HG03521 (cell line): ENCODE measurements around the gene FSTL1.

Experiments used
- ATAC-seq: cut with Tn5 transposase; IDR thresholded peaks from one replicate; pipeline ENCODE4 v1.9.1; 2021; ENCODE audit warnings: mild to moderate bottlenecking, moderate library complexity; ENCODE audit not compliant: unreplicated experiment

Gene FSTL1

DNA sequence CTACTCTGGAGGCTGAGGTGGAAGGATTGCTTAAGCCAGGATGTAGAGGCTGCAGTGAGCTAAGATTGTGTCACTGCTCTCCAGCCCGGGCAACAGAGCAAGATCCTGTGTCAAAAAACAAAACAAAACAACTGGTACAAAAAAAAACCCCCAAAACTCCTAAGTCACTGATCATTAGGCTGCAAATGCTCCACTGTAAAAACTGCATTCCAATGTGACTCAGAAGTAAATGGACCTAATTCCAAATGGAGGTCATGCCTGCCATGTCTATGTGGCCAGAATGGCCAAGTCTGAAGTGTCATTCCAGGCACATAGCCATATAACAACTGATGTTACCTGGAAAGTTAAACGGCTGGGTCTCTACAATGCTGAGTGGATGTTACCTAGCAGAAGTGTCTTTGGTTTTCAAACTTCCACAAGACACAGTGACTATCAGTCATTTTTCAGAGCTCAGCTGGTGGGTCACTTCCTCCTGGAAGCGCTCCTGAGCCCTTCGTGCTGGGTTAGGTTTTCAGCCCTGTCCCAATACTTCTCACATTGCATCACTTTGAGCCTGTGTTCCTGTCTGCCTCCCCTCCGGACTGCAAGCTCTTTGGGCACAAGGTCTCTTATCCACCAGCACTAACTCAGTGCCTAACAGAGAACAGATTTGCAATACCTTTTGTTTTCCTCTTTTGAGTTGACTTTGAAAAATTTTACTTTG lies 10.6 kb downstream of the FSTL1 start:
- no peak for ATAC-seq

DNA sequence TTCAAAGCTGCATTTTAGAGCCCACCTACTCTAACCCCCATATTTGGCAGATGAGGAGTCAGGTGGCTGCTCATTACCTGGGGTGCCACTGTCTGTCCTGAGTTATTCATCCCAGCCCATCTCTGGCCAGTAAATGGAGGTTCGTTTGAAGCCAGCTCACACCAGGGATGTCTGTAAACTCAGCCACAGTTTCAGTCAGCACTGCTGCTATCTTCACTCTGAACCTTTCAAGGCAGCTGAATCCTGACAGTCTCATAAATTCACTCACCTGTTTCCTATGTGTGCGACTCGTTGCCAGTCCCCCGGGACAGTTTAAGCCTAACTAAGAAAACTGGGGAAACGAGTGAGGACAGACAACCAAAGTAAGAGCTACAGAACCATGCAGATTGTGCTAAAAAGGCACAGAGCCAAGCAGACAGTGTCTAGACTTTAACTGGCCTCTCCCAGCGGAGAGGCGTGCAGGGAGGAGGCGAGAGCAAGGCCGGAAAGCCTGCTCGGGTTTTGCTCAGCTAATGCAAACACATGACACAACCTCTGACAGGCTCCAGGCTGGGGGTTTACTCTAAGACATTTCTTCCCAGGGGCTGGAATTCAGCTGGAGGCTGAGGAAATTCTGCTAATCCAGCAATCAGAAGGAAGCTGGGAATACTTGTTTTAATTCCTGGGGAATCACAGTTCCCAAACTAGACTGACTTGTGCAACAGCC lies 12.0 kb downstream of the FSTL1 start:
- ATAC-seq, result no peak

DNA sequence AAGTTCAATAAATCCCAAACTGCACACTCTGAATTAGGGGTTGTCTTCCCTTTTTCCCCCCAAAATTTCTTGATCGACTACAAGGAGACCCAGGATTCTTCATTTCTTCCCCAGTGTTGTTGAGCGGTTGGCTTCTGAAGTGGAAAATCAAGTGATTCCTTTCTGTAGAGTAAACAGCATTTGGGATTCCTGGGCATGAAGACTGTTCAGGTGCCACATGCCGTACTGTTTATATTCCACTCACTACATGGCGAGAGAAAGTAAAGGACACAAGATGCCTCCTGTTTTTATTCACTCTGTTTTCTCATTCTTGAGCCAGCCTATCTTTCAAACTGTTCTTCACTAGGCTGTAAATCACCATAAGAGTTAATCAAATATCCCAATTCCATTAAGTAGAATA lies 12.6 kb downstream of the FSTL1 start:
- no peak for ATAC-seq

DNA sequence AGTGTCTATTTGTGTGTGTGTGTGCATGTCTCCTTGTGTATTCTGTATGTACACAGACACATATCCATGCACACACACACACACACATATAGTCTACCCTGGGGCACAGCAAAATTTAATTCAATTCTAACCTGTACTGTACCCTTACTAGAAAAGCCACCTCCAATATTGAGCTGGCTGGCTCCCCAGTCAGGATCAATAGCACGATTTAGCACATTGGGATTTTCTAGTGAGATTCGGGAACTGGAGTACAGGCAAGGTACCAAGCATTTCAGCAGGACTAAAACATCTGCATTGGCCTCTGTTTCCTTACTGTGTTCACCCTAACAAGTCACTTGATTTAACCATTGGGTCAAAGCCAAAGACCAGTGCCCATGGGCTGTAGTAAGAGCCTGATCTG lies 13.2 kb downstream of the FSTL1 start:
- no peak for ATAC-seq

DNA sequence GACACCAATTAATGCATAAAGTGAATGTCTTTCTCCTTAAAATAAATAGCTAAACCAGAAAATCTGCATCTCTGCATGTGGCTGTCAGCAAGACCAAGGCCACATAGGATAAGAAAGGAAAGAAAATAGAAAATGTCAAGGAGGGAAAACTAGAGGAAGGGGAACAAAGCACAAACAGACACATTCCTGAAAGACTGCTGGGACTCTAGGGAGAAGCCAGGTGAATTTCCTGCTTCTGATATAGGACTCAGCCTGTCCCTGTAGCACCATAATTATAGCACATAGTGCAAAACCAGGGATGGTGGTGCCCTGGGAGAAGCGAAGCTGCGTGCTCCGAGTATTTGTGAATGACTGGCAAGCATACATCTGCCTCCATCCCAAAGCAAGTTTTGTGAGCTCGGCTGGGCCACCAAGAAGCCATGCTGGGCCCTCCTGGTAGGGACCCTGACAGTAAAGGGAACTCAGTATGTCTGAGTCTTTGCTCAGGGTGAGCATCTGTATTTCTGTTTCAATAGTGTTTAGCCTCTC lies 14.2 kb downstream of the FSTL1 start:
- no peak for ATAC-seq

DNA sequence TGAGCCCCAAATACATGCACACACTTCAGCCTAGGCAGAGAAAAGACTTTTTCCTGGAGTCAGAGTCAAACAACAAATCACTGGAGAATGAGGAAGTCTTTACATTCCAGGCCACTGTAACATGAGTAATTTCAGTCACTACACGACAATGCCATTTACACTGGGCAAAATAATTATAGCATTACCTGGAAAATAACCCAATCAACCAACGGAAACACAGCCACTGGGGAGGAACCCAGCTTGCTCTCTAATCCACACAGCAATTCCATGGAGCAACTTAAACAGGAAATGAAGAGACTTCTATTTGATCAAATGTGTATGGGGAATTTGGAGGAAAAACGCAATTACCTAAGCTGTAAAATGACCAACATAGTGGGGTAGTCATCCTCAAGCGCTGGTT lies 15.2 kb downstream of the FSTL1 start:
- ATAC-seq, result no peak

DNA sequence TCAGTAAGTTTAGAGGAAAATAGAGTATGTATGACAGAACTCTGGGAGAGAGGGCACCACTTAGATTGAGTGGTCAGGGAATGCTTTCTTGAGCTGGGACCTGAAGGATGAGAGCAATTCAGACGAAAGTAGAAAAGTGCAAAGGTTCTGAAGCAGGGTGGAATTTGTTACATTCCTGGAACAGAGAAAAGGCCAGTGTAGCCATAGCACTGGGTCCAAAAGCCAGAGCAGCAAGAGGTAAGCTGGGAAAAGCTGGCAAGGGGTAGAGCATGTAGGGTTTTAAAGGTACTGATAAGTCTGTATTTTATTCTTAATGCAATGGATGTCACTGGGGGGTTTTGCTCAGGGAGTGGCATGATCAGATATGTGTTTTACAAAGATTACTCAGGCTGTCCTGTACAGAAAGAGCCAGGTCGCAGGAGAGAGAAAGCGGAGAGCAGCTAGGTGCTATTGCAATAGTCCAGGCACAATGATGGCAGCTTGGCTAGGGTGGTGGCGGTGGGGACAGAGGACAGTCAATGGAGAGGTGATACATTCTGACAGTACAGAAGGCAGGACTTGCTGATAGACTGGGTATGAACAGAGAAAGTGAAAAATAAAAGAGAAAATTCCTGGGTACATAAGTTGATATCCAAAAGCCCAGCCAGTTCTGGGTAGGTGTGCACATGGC lies 17.0 kb downstream of the FSTL1 start:
- ATAC-seq, result no peak

DNA sequence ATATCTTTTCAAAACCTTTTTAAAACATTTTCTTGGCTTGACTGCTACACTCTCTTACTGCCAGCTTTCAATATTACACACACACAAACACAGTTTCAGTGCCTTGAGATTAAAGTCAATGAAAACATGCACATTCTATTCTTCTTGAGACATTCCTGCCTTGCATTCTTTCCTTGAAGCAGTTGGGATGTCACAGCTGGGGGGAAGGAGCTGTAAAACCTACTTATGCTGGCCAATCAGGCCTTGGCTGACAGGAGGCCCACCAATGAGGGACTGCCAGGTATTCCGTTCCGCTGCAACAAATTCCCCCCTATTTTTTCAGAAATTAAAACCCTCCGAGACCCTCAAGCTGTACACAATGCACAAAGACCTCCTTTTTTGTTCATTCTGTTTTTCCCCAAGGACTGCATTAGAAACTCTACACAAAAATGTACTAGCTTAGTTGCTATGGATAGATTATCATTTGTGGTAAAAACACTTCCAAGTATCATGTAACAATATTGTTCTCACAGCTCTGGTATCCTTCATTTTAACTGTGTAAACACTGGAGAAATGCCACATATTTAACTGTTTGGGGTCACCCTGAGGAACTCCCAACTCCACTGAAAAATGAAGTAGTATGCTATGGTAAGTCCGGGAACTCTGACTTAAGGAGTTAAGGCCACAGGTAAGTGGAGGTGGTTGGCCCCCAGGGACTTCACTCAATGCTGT lies 18.5 kb downstream of the FSTL1 start:
- no peak for ATAC-seq

DNA sequence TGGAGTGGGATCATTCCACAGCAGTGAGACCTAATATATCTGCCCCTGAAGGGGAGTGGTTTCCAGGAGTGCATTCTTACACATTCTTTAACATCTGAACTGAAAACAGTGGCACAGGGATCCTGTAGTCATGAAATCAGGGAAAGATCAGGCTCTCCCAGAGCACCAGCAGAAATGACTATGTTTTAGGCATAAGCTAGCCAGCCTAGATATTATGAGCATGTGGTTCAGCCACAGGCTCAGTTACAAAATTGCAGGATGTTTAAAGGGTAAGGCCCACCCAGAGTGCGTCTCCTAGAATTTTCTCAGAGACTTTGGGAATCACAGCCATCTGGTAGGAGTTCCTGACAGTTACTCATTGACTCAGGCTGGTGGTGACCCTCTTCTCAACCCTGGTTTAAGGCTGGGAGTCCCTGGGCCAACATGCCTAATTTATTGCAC lies 20.9 kb downstream of the FSTL1 start:
- no peak for ATAC-seq

DNA sequence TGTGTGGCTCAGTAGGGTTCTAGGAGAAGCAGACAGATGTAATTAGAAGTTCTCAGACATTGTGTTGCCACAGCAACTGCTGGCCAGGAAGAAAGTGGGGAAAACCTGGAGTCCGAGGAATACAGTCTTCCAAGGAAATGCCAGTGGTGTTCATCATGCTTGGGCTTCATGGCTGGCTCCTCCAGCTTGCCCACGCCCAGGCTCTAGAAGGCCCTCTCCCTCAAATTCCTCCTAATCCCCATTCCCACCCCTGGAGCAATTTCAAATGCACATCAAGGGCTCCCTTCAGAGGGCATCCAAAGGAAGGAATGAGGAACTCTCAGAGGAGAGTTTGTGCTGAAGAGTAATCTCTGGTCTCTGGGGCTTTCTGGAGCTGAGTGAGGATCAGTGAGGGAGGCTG lies 21.9 kb downstream of the FSTL1 start:
- no peak for ATAC-seq

DNA sequence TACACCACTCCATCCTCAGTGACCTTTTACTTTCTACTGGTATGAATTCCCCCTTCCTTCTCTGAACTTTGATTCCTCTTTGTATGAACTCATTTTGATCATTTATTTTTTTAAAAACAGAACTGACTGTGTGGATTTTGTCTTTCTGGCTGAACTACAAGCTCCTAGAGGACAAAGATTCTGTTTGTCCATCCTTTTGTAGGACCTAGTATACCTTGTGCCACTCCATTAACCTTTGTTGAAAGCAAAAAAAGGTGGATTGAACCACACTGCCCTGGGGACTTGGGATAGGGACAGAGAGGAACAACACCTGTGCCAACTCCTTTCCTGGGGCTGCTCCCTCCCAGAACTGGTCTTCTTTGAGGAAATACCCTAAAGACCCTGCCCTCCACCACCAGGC lies 23.6 kb downstream of the FSTL1 start:
- ATAC-seq, result no peak

DNA sequence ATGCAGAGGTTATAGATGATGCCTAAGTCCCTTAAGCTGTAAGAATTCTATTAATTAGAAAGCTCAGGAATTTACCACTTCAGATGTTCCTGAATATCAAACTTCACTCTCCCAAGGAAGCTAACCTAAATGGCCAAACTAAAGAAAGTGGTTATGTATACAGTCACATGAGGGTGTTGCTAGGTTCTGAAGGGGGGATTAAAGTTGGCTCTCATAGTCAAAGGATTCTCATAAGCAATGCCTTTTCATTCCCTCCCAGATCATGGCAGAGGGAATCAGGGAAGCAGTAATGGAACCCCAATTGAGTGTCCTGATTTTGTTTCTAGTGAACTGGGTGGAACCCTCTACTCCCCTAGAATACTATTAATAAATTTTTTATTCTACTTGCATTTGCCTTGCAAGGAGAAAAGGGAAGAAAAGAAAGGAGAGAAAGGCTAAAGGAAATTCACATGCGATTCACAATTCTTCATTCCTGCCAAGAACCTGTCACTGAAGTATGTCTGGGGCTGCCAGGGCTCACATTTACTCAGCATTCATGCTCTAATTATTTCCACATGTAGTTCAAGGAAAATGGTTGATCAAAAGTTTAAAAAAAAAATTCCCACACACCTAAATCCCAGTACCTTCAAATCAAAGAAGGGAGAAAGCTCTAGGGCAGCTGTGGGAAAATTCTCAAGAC lies 25.1 kb downstream of the FSTL1 start:
- ATAC-seq, result no peak

DNA sequence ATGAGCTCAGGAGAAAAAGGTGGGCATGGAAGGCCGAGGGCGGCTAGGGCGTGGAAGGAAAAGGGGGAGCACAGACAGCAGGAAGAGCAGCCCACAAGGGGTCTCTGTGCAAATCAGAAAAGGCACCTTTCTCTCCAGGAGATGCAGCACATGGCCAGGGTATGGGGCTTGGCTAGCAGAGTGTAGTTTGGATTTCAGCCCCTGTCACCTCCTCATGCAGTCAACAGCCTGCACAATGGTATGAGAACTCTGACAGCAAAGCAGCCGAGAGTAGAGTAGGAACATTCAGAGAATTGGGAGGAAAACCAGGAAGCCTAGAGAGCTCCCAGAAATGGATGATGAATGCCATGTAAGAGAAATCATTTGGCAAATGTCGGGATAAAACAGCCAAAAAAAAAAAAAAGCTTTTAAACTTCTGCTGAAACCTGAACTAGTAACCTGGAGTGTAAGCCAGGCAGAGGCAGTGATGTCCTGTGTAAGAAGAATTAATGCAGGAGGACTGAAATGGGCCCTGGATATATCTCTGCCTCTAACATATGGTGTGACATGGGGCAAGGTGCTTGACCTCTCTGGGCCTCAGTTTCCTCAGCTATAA lies 25.7 kb downstream of the FSTL1 start:
- no peak for ATAC-seq

DNA sequence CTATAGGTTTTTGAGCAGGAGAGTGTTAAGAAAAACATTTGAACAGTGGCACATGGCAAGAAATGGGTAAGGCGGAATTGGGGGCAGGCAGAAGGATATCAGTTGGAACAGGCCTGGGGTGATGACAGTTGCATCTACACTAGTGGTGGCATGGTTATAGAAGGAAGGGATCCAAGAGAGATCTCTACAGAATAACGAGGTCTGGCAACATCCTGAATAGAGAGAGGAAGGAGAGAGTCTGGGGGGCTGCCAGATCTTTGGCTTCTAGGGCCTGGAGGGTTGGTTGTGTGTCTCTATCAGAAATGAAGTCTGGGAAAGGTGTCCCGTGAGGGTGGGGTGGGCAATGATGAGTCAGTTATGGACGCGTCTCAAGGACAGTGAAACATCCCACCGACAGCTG lies 26.3 kb downstream of the FSTL1 start:
- no peak for ATAC-seq

DNA sequence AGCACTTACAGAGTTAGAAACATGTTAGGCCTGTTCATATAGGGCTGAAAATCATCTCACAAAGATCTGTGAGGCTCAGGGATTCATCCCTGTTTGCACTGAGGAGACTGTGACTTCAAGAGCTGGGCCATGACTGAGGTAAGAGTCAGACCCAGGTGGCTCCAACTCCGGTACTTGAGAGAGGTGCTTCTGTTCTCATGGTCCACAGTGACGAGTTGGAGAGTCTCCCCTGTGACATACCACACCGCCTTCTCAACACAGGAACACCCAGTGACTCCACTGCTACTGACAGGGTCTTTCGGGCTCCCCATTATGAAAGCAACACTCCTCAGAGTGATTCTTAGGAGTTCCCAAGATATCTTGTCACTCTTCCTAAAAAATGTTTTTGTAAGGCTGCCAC lies 27.4 kb downstream of the FSTL1 start:
- ATAC-seq, result no peak

DNA sequence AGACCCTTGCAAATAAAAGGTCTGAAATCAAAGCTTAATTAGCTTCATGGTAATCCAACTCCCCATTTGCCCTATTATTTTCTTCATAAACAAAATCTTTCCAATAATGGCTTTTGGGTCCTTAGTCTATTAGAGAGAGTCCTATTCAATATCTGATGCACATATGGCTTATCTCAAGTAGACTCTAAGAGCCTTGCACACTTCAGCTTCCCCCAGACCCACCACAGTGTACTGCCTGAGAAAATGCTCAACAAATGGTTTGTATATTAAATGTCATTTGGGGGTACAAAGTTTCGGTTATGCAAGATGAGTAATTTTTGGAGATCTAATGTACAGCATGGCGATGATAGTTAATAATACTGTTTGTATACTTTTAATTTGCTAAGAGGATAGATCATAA lies 28.9 kb downstream of the FSTL1 start:
- no peak for ATAC-seq

DNA sequence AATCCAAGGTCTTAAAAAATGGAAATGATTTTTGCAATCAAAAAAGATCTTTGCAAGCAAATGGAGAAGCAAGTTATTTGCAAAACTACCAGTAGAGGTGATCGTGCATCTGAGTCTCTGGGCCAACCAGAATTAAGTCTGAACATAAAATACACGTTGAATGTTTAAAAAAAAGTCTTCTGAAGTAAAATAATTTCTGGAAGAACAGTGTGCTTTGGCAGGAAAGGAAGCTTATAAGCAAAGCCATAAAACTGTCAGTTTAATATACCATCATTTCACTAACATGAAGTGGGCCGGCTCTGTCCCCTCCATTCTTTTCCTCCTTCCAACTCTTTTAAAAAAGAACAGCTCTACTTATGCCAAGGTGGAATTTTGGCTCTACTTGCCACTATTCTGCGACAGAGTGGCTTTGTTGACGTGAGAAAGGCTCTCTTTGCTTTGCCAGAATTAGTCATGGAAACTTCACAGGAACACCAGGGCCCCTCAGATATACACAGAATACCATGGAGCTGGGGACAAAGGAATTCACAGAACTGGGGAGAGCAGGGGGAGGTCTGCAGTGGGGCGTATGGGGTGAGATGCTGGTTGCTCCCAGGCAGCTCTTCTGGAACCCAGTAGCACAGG lies 29.8 kb downstream of the FSTL1 start:
- ATAC-seq, result no peak

DNA sequence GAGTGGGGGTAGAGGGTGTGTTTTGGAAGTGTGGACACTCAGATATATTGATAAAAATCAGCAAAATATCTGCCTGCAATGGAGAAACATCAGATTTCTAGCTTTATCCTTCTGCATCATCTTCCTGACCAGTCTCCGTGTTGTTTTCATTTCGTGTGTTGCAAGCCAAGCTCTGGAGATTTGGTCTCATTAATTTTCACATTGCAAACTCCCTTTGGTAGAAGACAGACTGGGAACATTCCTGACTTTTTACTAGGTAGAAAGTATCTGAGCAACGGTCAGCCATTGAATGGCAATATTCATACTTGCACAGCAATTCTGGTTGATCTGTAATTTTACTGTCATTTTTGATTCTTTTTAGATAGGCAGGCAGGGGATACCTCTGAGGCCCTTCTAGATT lies 30.4 kb downstream of the FSTL1 start:
- no peak for ATAC-seq

DNA sequence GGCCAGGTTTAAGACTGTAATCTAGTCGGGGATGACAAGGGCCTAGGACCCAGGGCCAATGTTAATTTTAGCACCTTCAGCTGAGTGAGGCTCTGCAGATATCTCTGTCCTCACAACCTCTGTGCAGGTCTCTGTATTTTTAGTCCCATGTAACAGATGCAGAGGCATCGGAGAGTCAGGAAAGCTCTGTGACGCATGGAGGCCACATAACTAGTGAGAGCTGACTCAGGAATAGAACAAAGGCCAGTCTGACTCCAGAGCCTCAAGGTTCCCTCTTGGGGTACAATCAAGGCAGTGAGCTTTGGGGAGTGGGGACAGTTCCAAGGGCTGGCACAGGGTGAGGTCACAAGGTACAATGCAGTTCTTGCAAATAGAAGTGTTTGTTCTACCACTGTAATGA lies 31.0 kb downstream of the FSTL1 start:
- no peak for ATAC-seq
